ENCODE results near the gene MOGAT2. TPM values are rescaled to one million over a fixed set of nuclear protein-coding genes. Genes with fewer than 3 reads are reported as not detected.

Gene MOGAT2
- total RNA-seq, 1 donor, result not detected

GRCh38 chr11:75777461-75778110 is 59.9 kb downstream of the MOGAT2 start:
- H2AFZ ChIP-seq (ENCODE audit: low read length), result no peak overlapping the region
- H4K20me1 ChIP-seq (ENCODE audit: insufficient read depth, low read length), result no peaks in the 10 kb centered on the region
- H3K79me2 ChIP-seq (ENCODE audit: insufficient read depth, low read length), result no peaks in the 10 kb centered on the region
- H3K4me3 ChIP-seq (ENCODE audit: insufficient read depth, low read length), result no peak overlapping the region
- no peak overlapping the region for H3K4me2 ChIP-seq (ENCODE audit: insufficient read depth, low read length)
- TF ChIP-seq CTCF (IDR thresholded peaks at IDR 0.05; ENCODE audit: extremely low read depth, low read depth, low read length), result no peak
- DNase-seq (ENCODE audit: insufficient read length, low spot score, missing footprints), result peak; percentile 39
- no peaks in the 10 kb centered on the region for H3K27me3 ChIP-seq (ENCODE audit: insufficient read depth, low read length)
- no peak overlapping the region for H3K27ac ChIP-seq (ENCODE audit: low read depth, low read length)
- no peaks in the 10 kb centered on the region for H3K36me3 ChIP-seq (ENCODE audit: insufficient read depth, low read length)
- H3K9me3 ChIP-seq (ENCODE audit: low read depth, low read length), result no peaks in the 10 kb centered on the region
- H3K4me1 ChIP-seq (ENCODE audit: insufficient read depth, low read length), result no peaks in the 10 kb centered on the region

GRCh38 chr11:75778962-75779361 is 61.3 kb downstream of the MOGAT2 start:
- no peak for TF ChIP-seq CTCF (IDR thresholded peaks at IDR 0.05; ENCODE audit: extremely low read depth, low read depth, low read length)
- no peak overlapping the region for H2AFZ ChIP-seq (ENCODE audit: low read length)
- H3K79me2 ChIP-seq (ENCODE audit: insufficient read depth, low read length), result no peaks in the 10 kb centered on the region
- H3K27ac ChIP-seq (ENCODE audit: low read depth, low read length), result no peak overlapping the region
- H3K27me3 ChIP-seq (ENCODE audit: insufficient read depth, low read length), result no peaks in the 10 kb centered on the region
- no peaks in the 10 kb centered on the region for H4K20me1 ChIP-seq (ENCODE audit: insufficient read depth, low read length)
- no peak overlapping the region for H3K4me3 ChIP-seq (ENCODE audit: insufficient read depth, low read length)
- H3K4me2 ChIP-seq (ENCODE audit: insufficient read depth, low read length), result no peak overlapping the region
- peaks cover 3% of the 10 kb centered on the region for H3K4me1 ChIP-seq (ENCODE audit: insufficient read depth, low read length)
- H3K9me3 ChIP-seq (ENCODE audit: low read depth, low read length), result no peaks in the 10 kb centered on the region
- DNase-seq (ENCODE audit: insufficient read length, low spot score, missing footprints), result no peak
- no peaks in the 10 kb centered on the region for H3K36me3 ChIP-seq (ENCODE audit: insufficient read depth, low read length)

GRCh38 chr11:75779960-75780359 is 62.3 kb downstream of the MOGAT2 start:
- Histone ChIP-seq H3K4me3 (ENCODE audit: insufficient read depth, low read length) (no peak overlapping the region), H2AFZ (ENCODE audit: low read length) (no peak overlapping the region), H3K36me3 (ENCODE audit: insufficient read depth, low read length) (no peaks in the 10 kb centered on the region), H3K9me3 (ENCODE audit: low read depth, low read length) (no peaks in the 10 kb centered on the region), H3K27ac (ENCODE audit: low read depth, low read length) (no peak overlapping the region), H4K20me1 (ENCODE audit: insufficient read depth, low read length) (no peaks in the 10 kb centered on the region), H3K79me2 (ENCODE audit: insufficient read depth, low read length) (no peaks in the 10 kb centered on the region), H3K27me3 (ENCODE audit: insufficient read depth, low read length) (no peaks in the 10 kb centered on the region), H3K4me2 (ENCODE audit: insufficient read depth, low read length) (no peak overlapping the region), H3K4me1 (ENCODE audit: insufficient read depth, low read length) (peaks cover 3% of the 10 kb centered on the region)
- TF ChIP-seq CTCF (IDR thresholded peaks at IDR 0.05; ENCODE audit: extremely low read depth, low read depth, low read length), result no peak
- DNase-seq (ENCODE audit: insufficient read length, low spot score, missing footprints), result peak; percentile 42

GRCh38 chr11:75780888-75781287 is 63.2 kb downstream of the MOGAT2 start:
- no peak overlapping the region for H2AFZ ChIP-seq (ENCODE audit: low read length)
- peaks cover 3% of the 10 kb centered on the region for H3K4me1 ChIP-seq (ENCODE audit: insufficient read depth, low read length)
- DNase-seq (ENCODE audit: insufficient read length, low spot score, missing footprints), result peak; percentile 41
- H3K4me2 ChIP-seq (ENCODE audit: insufficient read depth, low read length), result no peak overlapping the region
- no peaks in the 10 kb centered on the region for H3K9me3 ChIP-seq (ENCODE audit: low read depth, low read length)
- H3K27me3 ChIP-seq (ENCODE audit: insufficient read depth, low read length), result no peaks in the 10 kb centered on the region
- H3K79me2 ChIP-seq (ENCODE audit: insufficient read depth, low read length), result no peaks in the 10 kb centered on the region
- no peak overlapping the region for H3K27ac ChIP-seq (ENCODE audit: low read depth, low read length)
- H3K36me3 ChIP-seq (ENCODE audit: insufficient read depth, low read length), result no peaks in the 10 kb centered on the region
- H3K4me3 ChIP-seq (ENCODE audit: insufficient read depth, low read length), result no peak overlapping the region
- TF ChIP-seq CTCF (IDR thresholded peaks at IDR 0.05; ENCODE audit: extremely low read depth, low read depth, low read length), result no peak
- H4K20me1 ChIP-seq (ENCODE audit: insufficient read depth, low read length), result no peaks in the 10 kb centered on the region
